Skeletal muscle tissue (tissue), 4 donors: ENCODE measurements around the gene OR8S1. TPM values are rescaled to one million over a fixed set of nuclear protein-coding genes. Genes with fewer than 3 reads are reported as not detected.
"Not testable (repeated sequence)": the region's sequence is repeated elsewhere in the genome, so short reads cannot be mapped to it uniquely, and the experiment has no call there.

Experiments
- H3K27ac ChIP-seq: one replicate; pipeline ENCODE4 v1.7.0; 2013; ENCODE audit warnings: mild to moderate bottlenecking, low read depth, low read length, inconsistent platforms
- H3K27me3 ChIP-seq, 3 donors: one replicate each; pipeline ENCODE4 v1.7.0; 2013; ENCODE audit warnings: low read length in 3 of 3; ENCODE audit not compliant: control insufficient read depth in 3 of 3, insufficient read depth in 3 of 3
- H3K36me3 ChIP-seq, 3 donors: one replicate each; pipeline ENCODE4 v1.7.0; 2013; ENCODE audit warnings: low read length in 3 of 3; ENCODE audit not compliant: control insufficient read depth in 3 of 3, insufficient read depth in 3 of 3
- H3K4me1 ChIP-seq, 3 donors: one replicate each; pipeline ENCODE4 v1.7.0; 2013; ENCODE audit warnings: low read length in 3 of 3, mild to moderate bottlenecking in 3 of 3; ENCODE audit not compliant: control insufficient read depth in 3 of 3, insufficient read depth in 3 of 3
- H3K4me3 ChIP-seq, 3 donors: one replicate each; pipeline ENCODE4 v1.7.0; 2013; ENCODE audit warnings: low read length in 3 of 3
- H3K9ac ChIP-seq, 3 donors: one replicate each; pipeline ENCODE4 v1.7.0; 2013; ENCODE audit warnings: low read length in 3 of 3, mild to moderate bottlenecking in 3 of 3, moderate library complexity in 2 of 3, low read depth in 1 of 3
- H3K9me3 ChIP-seq, 3 donors: one replicate each; pipeline ENCODE4 v1.7.0; 2013; ENCODE audit warnings: low read length in 3 of 3; ENCODE audit not compliant: control insufficient read depth in 3 of 3
- total RNA-seq: library from RNA; depleted of rRNA; stranded (reverse); fragments of >200 nt; gene quantifications from one replicate; pipeline ENCODE4 v1.2.3, GENCODE V29; 2014
- donor health status: Osteomylitis.

OR8S1 gene
- total RNA-seq: not detected

GRCh38 chr12:48525332-48525731 is at the start of gene OR8S1:
OR8S1 (plus strand) TSS chr12:48525632; CDS start chr12:48525632, 0 bp downstream.
- Histone ChIP-seq H3K9ac (no peak within 1 kb of the TSS), H3K4me3 (no peak within 1 kb of the TSS), H3K4me1 (no peaks in the 10 kb centered on the region), H3K36me3 (no peaks in the 10 kb centered on the region), H3K27me3 (no peaks in the 10 kb centered on the region), H3K9me3 (no peaks in the 10 kb centered on the region), H3K27ac (no peak within 1 kb of the TSS)

- H3K27ac ChIP-seq: no peak within 1 kb of the TSS
- H3K9ac ChIP-seq: no peak within 1 kb of the TSS
- no peaks in the 10 kb centered on the region for H3K4me1 ChIP-seq
- H3K9me3 ChIP-seq: no peaks in the 10 kb centered on the region
- peaks cover 0 to 3% (median 0%) of the 10 kb centered on the region in 3 donors for H3K27me3 ChIP-seq
- no peak within 1 kb of the TSS for H3K4me3 ChIP-seq
- no peaks in the 10 kb centered on the region for H3K36me3 ChIP-seq
Observed at GRCh38 chr12:48482198-48482597, 43.2 kb upstream of the OR8S1 start, which contains the start of gene C12orf54. C12orf54 (plus strand) TSS chr12:48482498; CDS start chr12:48483297, 799 bp downstream.

GRCh38 chr12:48482930-48483329 is 42.5 kb upstream of the OR8S1 start:
- Histone ChIP-seq H3K4me3 (no peak overlapping the region), H3K27me3 (peaks cover 0 to 3% (median 0%) of the 10 kb centered on the region in 3 donors), H3K4me1 (no peaks in the 10 kb centered on the region), H3K36me3 (no peaks in the 10 kb centered on the region), H3K27ac (no peak overlapping the region), H3K9ac (no peak overlapping the region), H3K9me3 (no peaks in the 10 kb centered on the region)

- H3K9ac ChIP-seq: no peak overlapping the region
- no peaks in the 10 kb centered on the region for H3K36me3 ChIP-seq
- no peaks in the 10 kb centered on the region for H3K4me1 ChIP-seq
- H3K4me3 ChIP-seq: no peak overlapping the region
- peaks cover 0 to 3% (median 0%) of the 10 kb centered on the region in 3 donors for H3K27me3 ChIP-seq
- no peaks in the 10 kb centered on the region for H3K9me3 ChIP-seq
- H3K27ac ChIP-seq: no peak overlapping the region
Observed at GRCh38 chr12:48486261-48486660, 39.2 kb upstream of the OR8S1 start.

GRCh38 chr12:48486679-48487078 is 38.8 kb upstream of the OR8S1 start:
- Histone ChIP-seq H3K9ac (no peak overlapping the region), H3K4me3 (no peak overlapping the region), H3K27me3 (peaks cover 0 to 3% (median 0%) of the 10 kb centered on the region in 3 donors), H3K4me1 (no peaks in the 10 kb centered on the region), H3K9me3 (no peaks in the 10 kb centered on the region), H3K27ac (no peak overlapping the region), H3K36me3 (no peaks in the 10 kb centered on the region)

GRCh38 chr12:48489012-48489411 is 36.4 kb upstream of the OR8S1 start:
- Histone ChIP-seq H3K9me3 (no peaks in the 10 kb centered on the region), H3K9ac (no peak overlapping the region), H3K27ac (no peak overlapping the region), H3K36me3 (no peaks in the 10 kb centered on the region), H3K4me1 (no peaks in the 10 kb centered on the region), H3K4me3 (no peak overlapping the region), H3K27me3 (peaks cover 0 to 3% (median 0%) of the 10 kb centered on the region in 3 donors)

- H3K9me3 ChIP-seq, H3K4me3 ChIP-seq, H3K36me3 ChIP-seq, H3K27ac ChIP-seq, H3K4me1 ChIP-seq, H3K9ac ChIP-seq, H3K27me3 ChIP-seq: not testable (repeated sequence)
Observed at GRCh38 chr12:48489456-48489855, 36.0 kb upstream of the OR8S1 start.

- H3K9ac ChIP-seq, H3K36me3 ChIP-seq, H3K27me3 ChIP-seq, H3K9me3 ChIP-seq, H3K4me1 ChIP-seq, H3K27ac ChIP-seq, H3K4me3 ChIP-seq: not testable (repeated sequence)
Observed at GRCh38 chr12:48500281-48500680, 25.2 kb upstream of the OR8S1 start.

GRCh38 chr12:48506836-48507235 is 18.6 kb upstream of the OR8S1 start:
- not testable (repeated sequence) for H3K9ac ChIP-seq, H3K36me3 ChIP-seq

GRCh38 chr12:48508987-48509386 is 16.4 kb upstream of the OR8S1 start:
- H3K9me3 ChIP-seq: no peaks in the 10 kb centered on the region
- no peak overlapping the region for H3K27ac ChIP-seq
- H3K27me3 ChIP-seq: peaks cover 0 to 3% (median 0%) of the 10 kb centered on the region in 3 donors
- H3K9ac ChIP-seq: no peak overlapping the region
- H3K36me3 ChIP-seq: no peaks in the 10 kb centered on the region
- H3K4me3 ChIP-seq: no peak overlapping the region
- H3K4me1 ChIP-seq: no peaks in the 10 kb centered on the region

More at GRCh38 chr12:48506836-48507235, 18.6 kb upstream of the OR8S1 start:
- not testable (repeated sequence) for H3K27me3 ChIP-seq, H3K4me3 ChIP-seq, H3K27ac ChIP-seq, H3K4me1 ChIP-seq, H3K9me3 ChIP-seq

GRCh38 chr12:48510111-48510510 is 15.3 kb upstream of the OR8S1 start:
- peaks cover 0 to 3% (median 0%) of the 10 kb centered on the region in 3 donors for H3K27me3 ChIP-seq
- no peak overlapping the region for H3K4me3 ChIP-seq
- no peaks in the 10 kb centered on the region for H3K9me3 ChIP-seq
- H3K4me1 ChIP-seq: no peaks in the 10 kb centered on the region
- H3K9ac ChIP-seq: no peak overlapping the region
- H3K27ac ChIP-seq: no peak overlapping the region
- H3K36me3 ChIP-seq: no peaks in the 10 kb centered on the region
